K562 (cell line): Measurements from ENCODE around the gene DLGAP1. TPM values are rescaled to one million over a fixed set of nuclear protein-coding genes. Genes with fewer than 3 reads are reported as not detected.
A peak's percentile ranks its signal among the peaks of the same experiment; 100 is the strongest.

Experiments
- BDP1 ChIP-seq: IDR thresholded peaks from 3 replicates; pipeline ENCODE4 v1.6.1; 2011; ENCODE audit not compliant: insufficient read length, insufficient read depth
- CHD4 ChIP-seq: fragments of 200-600 bp; sonication (generic); IDR thresholded peaks from 3 replicates; pipeline ENCODE4 v1.6.1; 2012; ENCODE audit warnings: low read depth, mild to moderate bottlenecking, mixed read lengths, low read length, inconsistent platforms; ENCODE audit not compliant: insufficient read depth, insufficient replicate concordance, poor library complexity, severe bottlenecking
- DEAF1 ChIP-seq: fragments of 450-650 bp; formaldehyde crosslinking; IDR thresholded peaks from 2 replicates; pipeline ENCODE4 v1.4.0; 2020; ENCODE audit warnings: mild to moderate bottlenecking, moderate library complexity
- KLF13 ChIP-seq: fragments of 450-650 bp; IDR thresholded peaks from 2 replicates; pipeline ENCODE4 v1.6.1; 2016; ENCODE audit warnings: missing genetic modification characterization, low read depth, mild to moderate bottlenecking, missing compliant biosample characterization, moderate library complexity, borderline replicate concordance
- MLLT1 ChIP-seq, 2 experiments: fragments of 450-650 bp; IDR thresholded peaks; 2 replicates each; pipeline ENCODE4 v1.6.1; 2016
- NCOA1 ChIP-seq: fragments of 450-650 bp; IDR thresholded peaks from 2 replicates; pipeline ENCODE4 v1.6.1; 2016; ENCODE audit warnings: low read depth
- OTX1 ChIP-seq: fragments of 450-650 bp; formaldehyde crosslinking; IDR thresholded peaks from 2 replicates; pipeline ENCODE4 v1.4.0; 2022; ENCODE audit warnings: mild to moderate bottlenecking
- RBM39 ChIP-seq: fragments of 200-400 bp; formaldehyde crosslinking; optimal IDR thresholded peaks from 2 replicates; pipeline ENCODE3; 2018; ENCODE audit warnings: low read depth, low read length
- SIX5 ChIP-seq, 2 experiments: IDR thresholded peaks; 2 replicates each; pipeline ENCODE4 v1.6.1; 2011; ENCODE audit warnings: low read length in 2 of 2, borderline replicate concordance in 1 of 2, low read depth in 1 of 2, mild to moderate bottlenecking in 1 of 2, moderate library complexity in 1 of 2; ENCODE audit not compliant: insufficient read depth in 1 of 2
- SP2 ChIP-seq: IDR thresholded peaks from 2 replicates; pipeline ENCODE4 v1.6.1; 2011; ENCODE audit warnings: mild to moderate bottlenecking, low read depth, low read length, moderate library complexity; ENCODE audit not compliant: poor library complexity, severe bottlenecking; ENCODE audit errors: extremely low read depth
- SRSF7 ChIP-seq: fragments of 200-400 bp; formaldehyde crosslinking; optimal IDR thresholded peaks from 2 replicates; pipeline ENCODE3; 2017; ENCODE audit warnings: mild to moderate bottlenecking, low read depth, low read length
- SRSF9 ChIP-seq: fragments of 200-400 bp; formaldehyde crosslinking; IDR thresholded peaks from 2 replicates; pipeline ENCODE4 v1.6.1; 2017; ENCODE audit warnings: low read depth, low read length, borderline replicate concordance
- TBL1XR1 ChIP-seq, 2 experiments: IDR thresholded peaks; 2 replicates each; pipeline ENCODE4 v1.6.1; 2012; ENCODE audit warnings: improper control_type of control experiment in 2 of 2, low read length in 2 of 2, mild to moderate bottlenecking in 1 of 2
- XRCC5 ChIP-seq: fragments of 200-400 bp; formaldehyde crosslinking; IDR thresholded peaks from 2 replicates; pipeline ENCODE4 v1.6.1; 2017; ENCODE audit warnings: low read depth, mild to moderate bottlenecking, low read length
- ZFPM2 ChIP-seq: fragments of 250-450 bp; sonication (Bioruptor Pico); IDR thresholded peaks from 2 replicates; pipeline ENCODE4 v1.5.1; 2022; ENCODE audit warnings: mild to moderate bottlenecking
- ZKSCAN8 ChIP-seq: fragments of 200-800 bp; sonication (Bioruptor generic); IDR thresholded peaks from 2 replicates; pipeline ENCODE4 v1.6.1; 2016; ENCODE audit warnings: missing genetic modification characterization, missing compliant biosample characterization
- ZNF121 ChIP-seq: sonication (generic); formaldehyde crosslinking; conservative IDR thresholded peaks from 2 replicates; pipeline ENCODE4 v1.8.0; 2022; ENCODE audit warnings: missing genetic modification reagents
- ZNF253 ChIP-seq: fragments of 250-450 bp; sonication (Bioruptor Pico); conservative IDR thresholded peaks from 2 replicates; pipeline ENCODE4 v1.6.1; 2021; ENCODE audit warnings: mild to moderate bottlenecking
- ZNF274 ChIP-seq: IDR thresholded peaks from 2 replicates; pipeline ENCODE4 v1.6.1; 2011; ENCODE audit warnings: low read depth, mild to moderate bottlenecking, low read length, moderate library complexity, borderline replicate concordance
- ZNF445 ChIP-seq: fragments of 250-450 bp; sonication (Bioruptor Pico); IDR thresholded peaks from 2 replicates; pipeline ENCODE4 v1.4.0; 2020; ENCODE audit warnings: low read depth, mild to moderate bottlenecking, moderate library complexity
- ZNF639 ChIP-seq, 2 experiments: fragments of 200-800 bp in 1 of 2; sonication (Bioruptor generic) in 1 of 2; sonication (generic) in 1 of 2; formaldehyde crosslinking in 1 of 2; IDR thresholded peaks in 1 of 2; conservative IDR thresholded peaks in 1 of 2; 2 replicates each; pipeline versions ENCODE4 v1.5.0 to v1.6.1; 2016 to 2020; ENCODE audit warnings: missing compliant biosample characterization in 1 of 2, missing genetic modification characterization in 1 of 2, missing genetic modification reagents in 1 of 2
- ZNF699 ChIP-seq: fragments of 250-450 bp; sonication (Bioruptor Pico); IDR thresholded peaks from 2 replicates; pipeline ENCODE4 v1.8.0; 2021; ENCODE audit warnings: mild to moderate bottlenecking, moderate library complexity; ENCODE audit not compliant: insufficient replicate concordance
- polyA plus RNA-seq, 8 experiments: library from polyadenylated mRNA; depleted of rRNA in 4 of 8; stranded (reverse) in 5 of 8; unstranded in 3 of 8; fragments of >200 nt; fragmentation: Nextera tagmentation in 2 of 8; fragmentation: Illumina TruSeq in 1 of 8; extraction: Ambion mirVana in 2 of 8; extraction: Trizol in 1 of 8; gene quantifications; 2 replicates each; pipeline versions ENCODE4 v1.2.1 to v1.2.3, GENCODE V29; 2011 to 2014; ENCODE audit warnings: inconsistent platforms in 1 of 8, missing spikeins in 1 of 8
- total RNA-seq, 7 experiments: library from RNA; depleted of rRNA in 6 of 7; stranded (reverse); fragments of >200 nt in 6 of 7; fragmentation: Illumina TruSeq in 2 of 7; extraction: Trizol in 2 of 7; gene quantifications; 2 replicates each; pipeline versions ENCODE4 v1.2.1 to v1.2.3, GENCODE V29; 2011 to 2021; ENCODE audit warnings: low replicate concordance in 1 of 7

DLGAP1 gene
- total and polyA plus RNA-seq, 9 of the 15 experiments (the other 6 are each of a cell fraction or from before 2014, with no cell fraction given) = 0.04 to 0.22 (median 0.08) TPM

DNA sequence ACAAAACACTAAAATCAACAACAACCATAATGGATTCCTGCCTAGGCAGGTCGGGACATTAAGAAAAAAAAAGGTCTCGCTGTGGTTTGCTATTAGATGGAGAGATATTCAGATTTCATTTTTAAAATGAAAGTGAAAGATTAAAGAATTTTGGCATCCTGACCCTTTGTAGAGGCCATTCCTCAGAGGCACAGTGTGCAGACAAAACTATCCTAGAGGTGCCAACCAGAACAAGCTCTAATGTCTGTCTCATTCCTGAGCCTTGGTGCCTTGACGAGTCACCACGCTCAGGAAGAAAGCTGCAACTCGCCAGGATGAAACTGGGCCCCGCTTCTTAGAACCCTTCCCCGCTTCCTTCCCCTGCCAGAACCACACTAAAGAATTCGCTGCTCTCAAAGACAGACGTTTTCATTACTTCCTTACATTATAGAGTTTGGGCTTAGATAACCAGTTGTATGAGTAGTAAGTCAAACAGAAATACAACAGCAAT, 849.1 kb downstream of the DLGAP1 start (continued):
- TF ChIP-seq SRSF7 (no peak), RBM39 (no peak), NCOA1 (no peak), XRCC5 (no peak), MLLT1 (IDR thresholded peaks at IDR 0.05) (no peak), CHD4 (no peak), ZFPM2 (CRISPR knock-in tag) (no peak), OTX1 (peak; percentile 61; the same call in 1 of the 2 replicates), ZNF121 (CRISPR knock-in tag) (no peak), TBL1XR1 (IDR thresholded peaks at IDR 0.05; ENCODE audit: low read length in 2 of 2) (peak in 1 of 2 experiments; percentile 19; a peak in 1 of 4 replicates), ZKSCAN8 (CRISPR knock-in tag) (no peak), ZNF253 (CRISPR knock-in tag) (no peak), SIX5 (IDR thresholded peaks at IDR 0.05; ENCODE audit: borderline replicate concordance in 1 of 2, insufficient read depth in 1 of 2, low read depth in 1 of 2, low read length in 2 of 2) (no peak), ZNF699 (CRISPR knock-in tag) (no peak), SP2 (no peak), DEAF1 (peak; percentile 30; the same call in 1 of the 2 replicates), BDP1 (no peak), KLF13 (peak; percentile 23; the same call in 1 of the 2 replicates), ZNF274 (no peak), ZNF445 (CRISPR knock-in tag) (no peak), SRSF9 (no peak), ZNF639 (CRISPR knock-in tag; conservative IDR thresholded peaks at IDR 0.05 in 1 of 2, IDR thresholded peaks at IDR 0.05 in 1 of 2) (no peak)
